ENCODE measurements around the gene CHPF.

Gene CHPF

GRCh38 chr2:219495531-219496122 is 48.0 kb downstream of the CHPF start:
- DNase-seq: peak; percentile 69

DNA sequence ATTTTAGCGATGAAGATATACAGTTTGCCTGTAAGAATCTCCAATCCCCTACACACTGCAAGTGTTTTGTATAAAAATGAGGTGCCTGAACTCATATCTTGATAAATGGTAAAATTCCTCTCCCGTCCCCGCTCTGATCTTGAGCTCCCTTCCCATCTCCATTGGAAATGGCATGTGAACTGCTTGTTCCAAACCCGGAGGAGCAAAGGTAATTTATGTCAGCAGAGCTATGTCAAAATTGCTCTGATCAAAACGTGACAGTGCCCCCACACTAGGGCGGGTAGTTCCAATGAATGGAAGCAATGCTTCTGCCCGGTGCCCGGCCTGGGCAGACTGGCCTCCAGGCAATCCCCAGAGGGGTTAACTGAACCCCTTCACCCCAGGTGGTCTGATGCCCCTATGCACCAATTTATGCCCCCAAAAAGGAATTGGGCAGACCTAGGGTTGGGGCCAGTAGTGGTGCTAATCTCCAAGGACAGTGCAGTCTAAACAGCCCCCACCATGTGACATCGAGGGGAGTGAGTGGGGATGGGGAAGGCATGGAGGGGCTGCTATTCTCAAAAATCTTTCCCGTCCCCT is 48.6 kb downstream of the CHPF start:
- DNase-seq: no peak

DNA sequence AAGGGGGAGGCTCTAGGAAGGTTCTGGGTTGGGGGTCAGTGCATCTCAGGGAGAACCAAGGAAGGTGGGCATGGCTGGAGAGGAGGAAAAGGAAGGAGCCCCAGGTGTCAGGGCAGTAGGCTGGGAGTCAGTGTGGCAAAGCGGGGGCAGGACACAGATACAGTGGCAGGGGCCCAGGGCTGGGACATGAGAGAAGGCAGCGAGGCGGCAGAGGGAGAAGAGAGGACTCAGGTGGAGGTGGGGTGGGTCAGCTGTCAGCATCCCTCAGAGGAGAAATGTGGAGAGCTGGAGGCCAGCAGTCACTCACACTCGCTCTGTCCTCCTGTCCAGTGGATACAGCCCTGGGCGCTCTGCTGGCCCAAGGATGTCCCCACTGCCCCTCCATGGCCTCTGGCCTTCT is 50.5 kb downstream of the CHPF start:
- DNase-seq: no peak

GRCh38 chr2:219492575-219492974 is 51.0 kb downstream of the CHPF start:
- no peak for DNase-seq

DNA sequence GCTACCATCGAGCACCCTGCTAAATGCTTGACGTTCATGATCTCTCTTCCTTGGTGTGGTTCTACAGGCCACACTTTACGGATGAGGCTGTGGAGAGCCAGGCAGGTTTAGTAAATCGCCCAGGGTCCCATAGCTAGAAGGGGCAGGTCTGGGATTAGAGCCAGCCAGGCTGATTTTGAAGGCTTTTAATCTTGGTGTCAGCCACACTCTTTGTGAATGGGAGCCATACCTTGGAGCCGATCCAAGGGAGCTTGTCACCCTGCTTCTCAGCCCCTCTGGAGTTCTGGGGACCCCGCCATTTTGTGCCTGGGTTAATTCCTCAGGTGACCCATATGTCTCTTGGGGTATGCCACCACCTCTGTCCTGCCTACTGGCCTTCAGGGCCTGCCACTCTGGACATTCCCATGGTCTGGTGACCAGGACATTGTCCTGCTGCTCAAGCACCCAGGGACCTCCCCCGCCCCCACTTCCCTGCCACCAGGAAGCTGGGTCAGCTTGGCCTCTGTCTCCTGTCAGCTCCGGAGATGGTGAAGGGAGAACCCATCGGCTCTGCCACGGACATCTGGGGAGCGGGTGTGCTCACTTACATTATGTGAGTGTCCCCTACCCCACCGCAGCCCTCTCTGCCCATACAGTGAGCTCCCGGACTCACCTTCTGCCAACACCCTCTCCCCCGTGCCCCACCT is 52.2 kb downstream of the CHPF start:
- DNase-seq: no peak

GRCh38 chr2:219490600-219491130 is 52.9 kb downstream of the CHPF start:
- no peak for DNase-seq

- DNase-seq: no peak
Observed at GRCh38 chr2:219490186-219490585, 53.4 kb downstream of the CHPF start.

DNA sequence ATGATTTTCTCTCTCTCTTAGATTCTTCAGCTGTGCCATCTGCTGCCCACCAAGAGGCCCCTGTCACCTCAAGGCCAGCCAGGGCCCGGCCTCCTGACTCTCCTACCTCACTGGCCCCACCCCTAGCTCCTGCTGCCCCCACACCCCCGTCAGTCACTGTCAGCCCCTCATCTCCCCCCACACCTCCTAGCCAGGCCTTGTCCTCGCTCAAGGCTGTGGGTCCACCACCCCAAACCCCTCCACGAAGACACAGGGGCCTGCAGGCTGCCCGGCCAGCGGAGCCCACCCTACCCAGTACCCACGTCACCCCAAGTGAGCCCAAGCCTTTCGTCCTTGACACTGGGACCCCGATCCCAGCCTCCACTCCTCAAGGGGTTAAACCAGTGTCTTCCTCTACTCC is 54.3 kb downstream of the CHPF start:
- no peak for DNase-seq
